Uterus (tissue), 2 donors: ENCODE measurements around the gene NR4A3.

ENCODE experiments used
- POLR2A ChIP-seq, 2 donors: fragments of 450-650 bp; IDR thresholded peaks; one replicate each; pipeline ENCODE4 v1.6.1; 2016; ENCODE audit warnings: antibody characterized with exemption in 2 of 2, mild to moderate bottlenecking in 1 of 2, moderate library complexity in 1 of 2
- TF ChIP-seq, protein P1 (sequence below), 4 experiments: fragments of 200-600 bp in 2 of 4; fragments of 450-650 bp in 2 of 4; sonication (generic) in 2 of 4; IDR thresholded peaks; one replicate each; pipeline ENCODE4 v1.5.1; 2016 to 2019; ENCODE audit warnings: antibody characterized with exemption in 4 of 4, mild to moderate bottlenecking in 2 of 4, moderate library complexity in 1 of 4

DNA sequence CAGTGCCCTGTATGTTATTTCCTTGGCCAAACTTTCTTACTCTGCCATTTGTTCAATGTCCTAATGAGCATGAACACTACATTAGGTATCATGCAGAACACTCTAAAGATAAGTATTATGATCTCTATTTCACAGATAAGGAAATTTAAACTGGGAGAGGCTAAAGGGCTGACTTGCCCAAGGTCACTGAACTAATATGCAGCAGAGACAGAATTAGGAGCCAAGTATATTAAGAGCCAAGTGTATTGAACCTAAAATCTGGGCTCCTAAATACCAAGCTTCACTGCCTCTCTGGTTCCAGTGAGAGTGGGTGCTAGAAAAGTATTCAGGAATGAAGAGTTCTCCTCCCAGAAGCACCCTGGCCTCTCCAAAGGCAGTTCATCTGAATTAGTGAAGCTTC lies 13.5 kb downstream of the NR4A3 start:
- no peak for TF ChIP-seq POLR2A (IDR thresholded peaks at IDR 0.05)
- TF ChIP-seq, protein P1, sequence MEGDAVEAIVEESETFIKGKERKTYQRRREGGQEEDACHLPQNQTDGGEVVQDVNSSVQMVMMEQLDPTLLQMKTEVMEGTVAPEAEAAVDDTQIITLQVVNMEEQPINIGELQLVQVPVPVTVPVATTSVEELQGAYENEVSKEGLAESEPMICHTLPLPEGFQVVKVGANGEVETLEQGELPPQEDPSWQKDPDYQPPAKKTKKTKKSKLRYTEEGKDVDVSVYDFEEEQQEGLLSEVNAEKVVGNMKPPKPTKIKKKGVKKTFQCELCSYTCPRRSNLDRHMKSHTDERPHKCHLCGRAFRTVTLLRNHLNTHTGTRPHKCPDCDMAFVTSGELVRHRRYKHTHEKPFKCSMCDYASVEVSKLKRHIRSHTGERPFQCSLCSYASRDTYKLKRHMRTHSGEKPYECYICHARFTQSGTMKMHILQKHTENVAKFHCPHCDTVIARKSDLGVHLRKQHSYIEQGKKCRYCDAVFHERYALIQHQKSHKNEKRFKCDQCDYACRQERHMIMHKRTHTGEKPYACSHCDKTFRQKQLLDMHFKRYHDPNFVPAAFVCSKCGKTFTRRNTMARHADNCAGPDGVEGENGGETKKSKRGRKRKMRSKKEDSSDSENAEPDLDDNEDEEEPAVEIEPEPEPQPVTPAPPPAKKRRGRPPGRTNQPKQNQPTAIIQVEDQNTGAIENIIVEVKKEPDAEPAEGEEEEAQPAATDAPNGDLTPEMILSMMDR (IDR thresholded peaks at IDR 0.05): no peak
